DOHH2 (cell line): Measurements from ENCODE around the gene NUP62.

Source experiments
- EZH2phosphoT487 ChIP-seq: fragments of 200-600 bp; sonication (generic); IDR thresholded peaks from 2 replicates; pipeline ENCODE4 v1.6.1; 2017; ENCODE audit warnings: borderline replicate concordance, mild to moderate bottlenecking, antibody characterized with exemption, low read length, moderate library complexity, mixed read lengths
- TF ChIP-seq, protein P1 (sequence below): fragments of 200-600 bp; sonication (generic); IDR thresholded peaks from one replicate; pipeline ENCODE4 v1.5.1; 2014; ENCODE audit warnings: antibody characterized with exemption, mild to moderate bottlenecking, low read depth, low read length; ENCODE audit not compliant: poor library complexity, severe bottlenecking

DNA sequence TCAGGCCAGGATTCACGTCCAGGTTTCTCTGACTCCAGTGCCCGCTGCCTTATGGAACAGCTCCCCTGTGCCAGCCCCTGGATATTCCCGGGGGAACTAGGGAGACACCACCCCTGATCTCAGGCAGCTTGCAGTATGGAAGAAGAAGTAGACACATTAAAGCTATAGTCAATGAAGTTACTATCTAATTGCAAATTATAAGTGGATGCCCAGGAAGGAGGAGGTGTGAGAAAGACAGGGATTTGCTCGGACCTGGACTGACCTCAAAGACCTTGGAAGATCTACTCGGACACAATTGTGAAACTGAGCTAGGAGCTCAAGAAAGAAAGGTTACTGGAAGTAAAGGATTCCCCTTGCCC lies 21.3 kb upstream of the NUP62 start:
- TF ChIP-seq, protein P1, sequence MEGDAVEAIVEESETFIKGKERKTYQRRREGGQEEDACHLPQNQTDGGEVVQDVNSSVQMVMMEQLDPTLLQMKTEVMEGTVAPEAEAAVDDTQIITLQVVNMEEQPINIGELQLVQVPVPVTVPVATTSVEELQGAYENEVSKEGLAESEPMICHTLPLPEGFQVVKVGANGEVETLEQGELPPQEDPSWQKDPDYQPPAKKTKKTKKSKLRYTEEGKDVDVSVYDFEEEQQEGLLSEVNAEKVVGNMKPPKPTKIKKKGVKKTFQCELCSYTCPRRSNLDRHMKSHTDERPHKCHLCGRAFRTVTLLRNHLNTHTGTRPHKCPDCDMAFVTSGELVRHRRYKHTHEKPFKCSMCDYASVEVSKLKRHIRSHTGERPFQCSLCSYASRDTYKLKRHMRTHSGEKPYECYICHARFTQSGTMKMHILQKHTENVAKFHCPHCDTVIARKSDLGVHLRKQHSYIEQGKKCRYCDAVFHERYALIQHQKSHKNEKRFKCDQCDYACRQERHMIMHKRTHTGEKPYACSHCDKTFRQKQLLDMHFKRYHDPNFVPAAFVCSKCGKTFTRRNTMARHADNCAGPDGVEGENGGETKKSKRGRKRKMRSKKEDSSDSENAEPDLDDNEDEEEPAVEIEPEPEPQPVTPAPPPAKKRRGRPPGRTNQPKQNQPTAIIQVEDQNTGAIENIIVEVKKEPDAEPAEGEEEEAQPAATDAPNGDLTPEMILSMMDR: no peak
- TF ChIP-seq EZH2phosphoT487: no peak
